WTC11 (cell line): Measurements from ENCODE around the gene GRM7. TPM values are rescaled to one million over a fixed set of nuclear protein-coding genes. Genes with fewer than 3 reads are reported as not detected.
"Not testable (repeated sequence)": the region's sequence is repeated elsewhere in the genome, so short reads cannot be mapped to it uniquely, and the experiment has no call there.

Experiments
- ATAC-seq: fragments of 200-7000 bp; cut with Tn5 transposase; 2 replicates; pipeline ENCODE4 v1.10.0; 2021; ENCODE audit warnings: mild to moderate bottlenecking, moderate library complexity
- CTCF ChIA-PET: fragments of 300-600 bp; sonication (Branson Sonifier 250); formaldehyde crosslinking; loops from one replicate; lab custom pipeline; 2021; ENCODE audit warnings: antibody characterized with exemption; lab: Charles Lee
- POLR2A ChIA-PET: fragments of 350-600 bp; sonication (Branson Sonifier 250); formaldehyde crosslinking; loops from one replicate; lab custom pipeline; 2021; ENCODE audit warnings: antibody characterized with exemption; lab: Charles Lee
- DNase-seq: peaks from one replicate; pipeline ENCODE4 v3.0.0; 2021; ENCODE audit warnings: low spot score
- H3K27ac Mint-ChIP-seq: 2 replicates; pipeline ENCODE4 v1.8.0; 2021; ENCODE audit warnings: mixed read lengths
- H3K27me3 Mint-ChIP-seq: 2 replicates; pipeline ENCODE4 v1.8.0; 2021; ENCODE audit warnings: low read depth, mild to moderate bottlenecking, moderate library complexity, mixed read lengths
- H3K36me3 Mint-ChIP-seq: 2 replicates; pipeline ENCODE4 v1.8.0; 2021; ENCODE audit warnings: mixed read lengths
- H3K4me1 Mint-ChIP-seq: 2 replicates; pipeline ENCODE4 v1.8.0; 2022; ENCODE audit warnings: mixed read lengths
- H3K4me3 Mint-ChIP-seq: 2 replicates; pipeline ENCODE4 v1.8.0; 2021; ENCODE audit warnings: mild to moderate bottlenecking, moderate library complexity, mixed read lengths
- H3K9me3 Mint-ChIP-seq: 2 replicates; pipeline ENCODE4 v1.8.0; 2021; ENCODE audit warnings: mixed read lengths
- AFF4 ChIP-seq: sonication (generic); formaldehyde crosslinking; IDR thresholded peaks from 2 replicates; pipeline ENCODE4 v1.8.1; 2023; ENCODE audit warnings: mild to moderate bottlenecking, missing genetic modification reagents, borderline replicate concordance
- ATF1 ChIP-seq: sonication (generic); formaldehyde crosslinking; IDR thresholded peaks from 2 replicates; pipeline ENCODE4 v1.8.1; 2023; ENCODE audit warnings: mild to moderate bottlenecking, moderate library complexity, missing genetic modification reagents
- ATF3 ChIP-seq: sonication (generic); formaldehyde crosslinking; conservative IDR thresholded peaks from 2 replicates; pipeline ENCODE4 v1.8.1; 2022; ENCODE audit warnings: mild to moderate bottlenecking, missing genetic modification reagents
- E2F1 ChIP-seq: sonication (generic); formaldehyde crosslinking; IDR thresholded peaks from 2 replicates; pipeline ENCODE4 v1.8.0; 2022; ENCODE audit warnings: mild to moderate bottlenecking, missing genetic modification reagents
- FOXJ3 ChIP-seq: sonication (generic); formaldehyde crosslinking; IDR thresholded peaks from 2 replicates; pipeline ENCODE4 v1.9.0; 2021; ENCODE audit warnings: missing genetic modification reagents, mild to moderate bottlenecking, borderline replicate concordance
- GABPB1 ChIP-seq: sonication (generic); formaldehyde crosslinking; IDR thresholded peaks from 2 replicates; pipeline ENCODE4 v1.8.1; 2023; ENCODE audit warnings: mild to moderate bottlenecking, missing genetic modification reagents
- MAX ChIP-seq: sonication (generic); formaldehyde crosslinking; IDR thresholded peaks from 2 replicates; pipeline ENCODE4 v1.8.0; 2022; ENCODE audit warnings: mild to moderate bottlenecking, missing genetic modification reagents
- MXD4 ChIP-seq: fragments of 250-450 bp; sonication (Bioruptor Pico); IDR thresholded peaks from 2 replicates; pipeline ENCODE4 v1.8.0; 2021; ENCODE audit warnings: mild to moderate bottlenecking, moderate library complexity, borderline replicate concordance
- PRDM15 ChIP-seq: sonication (generic); formaldehyde crosslinking; IDR thresholded peaks from 2 replicates; pipeline ENCODE4 v1.8.0; 2022; ENCODE audit warnings: missing genetic modification reagents
- RELA ChIP-seq: sonication (generic); formaldehyde crosslinking; IDR thresholded peaks from 2 replicates; pipeline ENCODE4 v1.8.1; 2022; ENCODE audit warnings: missing genetic modification reagents, mild to moderate bottlenecking, borderline replicate concordance
- RORB ChIP-seq: fragments of 250-450 bp; sonication (Bioruptor Pico); IDR thresholded peaks from 2 replicates; pipeline ENCODE4 v1.9.0; 2021; ENCODE audit warnings: mild to moderate bottlenecking
- SOX15 ChIP-seq: fragments of 250-450 bp; sonication (Bioruptor Pico); IDR thresholded peaks from 2 replicates; pipeline ENCODE4 v1.9.0; 2021; ENCODE audit warnings: mild to moderate bottlenecking
- SP1 ChIP-seq: sonication (generic); formaldehyde crosslinking; conservative IDR thresholded peaks from 2 replicates; pipeline ENCODE4 v1.8.1; 2022; ENCODE audit warnings: missing genetic modification reagents
- ZNF232 ChIP-seq: sonication (generic); formaldehyde crosslinking; IDR thresholded peaks from 2 replicates; pipeline ENCODE4 v1.8.0; 2022; ENCODE audit warnings: mild to moderate bottlenecking, missing genetic modification reagents
- ZNF317 ChIP-seq: sonication (generic); formaldehyde crosslinking; IDR thresholded peaks from 2 replicates; pipeline ENCODE4 v1.8.1; 2023; ENCODE audit warnings: low read depth, mild to moderate bottlenecking, moderate library complexity, missing genetic modification reagents, borderline replicate concordance
- ZNF671 ChIP-seq: fragments of 250-450 bp; sonication (Bioruptor Pico); IDR thresholded peaks from 2 replicates; pipeline ENCODE4 v1.8.0; 2021; ENCODE audit warnings: mild to moderate bottlenecking
- ZSCAN18 ChIP-seq: fragments of 250-450 bp; sonication (Bioruptor Pico); IDR thresholded peaks from 2 replicates; pipeline ENCODE4 v2.1.2; 2022; ENCODE audit warnings: mild to moderate bottlenecking, moderate library complexity
- total RNA-seq: library from RNA; stranded (reverse); gene quantifications from 3 replicates; pipeline ENCODE4 v1.2.3, GENCODE V29; 2021
- TF ChIP-seq, protein P1 (sequence below): sonication (generic); formaldehyde crosslinking; IDR thresholded peaks from 2 replicates; pipeline ENCODE4 v1.8.1; 2023; ENCODE audit warnings: mild to moderate bottlenecking, missing genetic modification reagents, moderate library complexity

The GRM7 gene
- total RNA-seq, 1 experiment from 2014 or later, result 0.42 TPM

DNA sequence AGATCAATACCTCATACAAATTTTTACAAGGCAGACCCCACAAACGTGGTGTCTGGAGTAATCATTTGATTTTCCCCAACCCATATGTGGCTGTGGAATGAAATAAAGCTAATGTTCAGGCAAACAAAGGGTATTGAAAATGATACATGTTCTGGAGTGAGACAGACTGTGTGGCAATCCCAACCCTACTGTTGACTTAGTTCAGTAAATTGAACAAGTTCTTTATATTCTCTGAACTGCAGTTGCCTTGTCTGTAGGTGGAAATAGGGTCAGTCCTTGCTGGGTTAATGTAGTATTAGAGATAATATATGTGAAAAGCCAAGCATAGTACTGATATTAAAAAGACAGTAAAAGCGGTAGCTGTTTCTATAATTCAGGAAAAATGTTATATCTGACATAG lies 69.0 kb downstream of the GRM7 start:
- Mint-ChIP-seq H3K27me3 (no peaks in the 10 kb centered on the region), H3K36me3 (peaks cover 10% of the 10 kb centered on the region), H3K9me3 (peaks cover 44% of the 10 kb centered on the region), H3K27ac (no peak overlapping the region), H3K4me1 (no peaks in the 10 kb centered on the region), H3K4me3 (no peak overlapping the region)
- DNase-seq (no peak), ATAC-seq (no peak)
- ChIA-PET POLR2A (no interaction called here), CTCF (no interaction called here)
- TF ChIP-seq ZNF317, result no peak
- TF ChIP-seq ATF3 (CRISPR knock-in tag), result no peak
- TF ChIP-seq ZSCAN18, result no peak
- no peak for TF ChIP-seq RELA (CRISPR knock-in tag)
- no peak for TF ChIP-seq MAX (CRISPR knock-in tag)
- TF ChIP-seq SOX15 (CRISPR knock-in tag), result no peak
- TF ChIP-seq FOXJ3 (CRISPR knock-in tag), result no peak
- no peak for TF ChIP-seq AFF4 (CRISPR knock-in tag)
- TF ChIP-seq ZNF232, result no peak
- TF ChIP-seq RORB (CRISPR knock-in tag), result no peak
- TF ChIP-seq ATF1, result no peak
- TF ChIP-seq SP1 (CRISPR knock-in tag), result no peak
- TF ChIP-seq, protein P1, sequence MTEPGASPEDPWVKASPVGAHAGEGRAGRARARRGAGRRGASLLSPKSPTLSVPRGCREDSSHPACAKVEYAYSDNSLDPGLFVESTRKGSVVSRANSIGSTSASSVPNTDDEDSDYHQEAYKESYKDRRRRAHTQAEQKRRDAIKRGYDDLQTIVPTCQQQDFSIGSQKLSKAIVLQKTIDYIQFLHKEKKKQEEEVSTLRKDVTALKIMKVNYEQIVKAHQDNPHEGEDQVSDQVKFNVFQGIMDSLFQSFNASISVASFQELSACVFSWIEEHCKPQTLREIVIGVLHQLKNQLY (CRISPR knock-in tag), result no peak
- TF ChIP-seq E2F1, result no peak
- TF ChIP-seq PRDM15 (CRISPR knock-in tag), result no peak
- no peak for TF ChIP-seq GABPB1 (CRISPR knock-in tag)
- no peak for TF ChIP-seq MXD4
- TF ChIP-seq ZNF671 (CRISPR knock-in tag), result no peak

- POLR2A ChIA-PET, H3K4me1 Mint-ChIP-seq, H3K27me3 Mint-ChIP-seq, ATAC-seq, H3K4me3 Mint-ChIP-seq, H3K27ac Mint-ChIP-seq, DNase-seq: not testable (repeated sequence)
- CTCF ChIA-PET, result interaction anchor here (1.0 to 1.2 kb wide), 3 partner anchors 13 to 74 kb away, joined by 3 read pairs; partner anchors contain the start of gene GRM7
- H3K9me3 Mint-ChIP-seq, result peaks cover 40% of the 10 kb centered on the region
- peaks cover 21% of the 10 kb centered on the region for H3K36me3 Mint-ChIP-seq
These were observed 74.5 kb downstream of the GRM7 start for GRCh38 chr3:6935418-6935817.
